Endothelial cell of umbilical vein (primary cell): Measurements from ENCODE around the gene ASXL1. TPM values are rescaled to one million over a fixed set of nuclear protein-coding genes. Genes with fewer than 3 reads are reported as not detected.
A peak's percentile ranks its signal among the peaks of the same experiment; 100 is the strongest.

Experiments
- BruUV-seq: library from RNA; stranded (reverse); fragments of 400-500 nt; replicated peaks from 2 replicates; lab custom pipeline; 2021; lab: Mats Ljungman, UMichigan
- CTCF ChIA-PET: fragments of 300-600, 350-600 bp; sonication (Branson Sonifier 250); formaldehyde crosslinking; loops from one replicate; lab custom pipeline; 2021; ENCODE audit warnings: antibody characterized with exemption, inconsistent platforms; lab: Charles Lee
- POLR2A ChIA-PET: fragments of 300-600, 350-600 bp; sonication (Branson Sonifier 250); formaldehyde crosslinking; loops from one replicate; lab custom pipeline; 2021; ENCODE audit warnings: antibody characterized with exemption, inconsistent platforms; lab: Charles Lee
- DNase-seq: peaks from one replicate; pipeline ENCODE4 v3.0.0-alpha.2; 2011; ENCODE audit warnings: low read depth, low spot score
- FAIRE-seq: peaks from 2 replicates; lab custom pipeline; 2011; peaks lifted over from hg19 to GRCh38; lab: Jason Lieb, UNC
- H2AFZ ChIP-seq: 2 replicates; pipeline ENCODE4 v1.6.0; 2012; ENCODE audit warnings: low read depth, low read length, control low read depth, inconsistent platforms
- H3K27ac ChIP-seq: 2 replicates; pipeline ENCODE4 v1.5.1; 2011; ENCODE audit warnings: low read depth, mild to moderate bottlenecking, control low read depth, low read length, moderate library complexity; ENCODE audit not compliant: insufficient read depth
- H3K27me3 ChIP-seq, 2 experiments: 2 replicates each; pipeline versions ENCODE4 v1.6.0 to v1.6.1; 2011; ENCODE audit warnings: low read length in 2 of 2, mixed read lengths in 1 of 2; ENCODE audit not compliant: control insufficient read depth in 2 of 2, insufficient read depth in 2 of 2
- H3K36me3 ChIP-seq, 2 experiments: 2 replicates in 1 of 2; 3 replicates in 1 of 2; pipeline ENCODE4 v1.5.1; 2011; ENCODE audit warnings: low read length in 2 of 2, mild to moderate bottlenecking in 1 of 2, moderate library complexity in 1 of 2; ENCODE audit not compliant: control insufficient read depth in 2 of 2, insufficient read depth in 2 of 2; ENCODE audit errors: extremely low read depth in 1 of 2
- H3K4me1 ChIP-seq: 3 replicates; pipeline ENCODE4 v1.5.1; 2011; ENCODE audit warnings: mild to moderate bottlenecking, low read length; ENCODE audit not compliant: control insufficient read depth, insufficient read depth; ENCODE audit errors: extremely low read depth
- H3K4me2 ChIP-seq: 2 replicates; pipeline ENCODE4 v1.6.1; 2011; ENCODE audit warnings: low read length, control low read depth, mixed read lengths; ENCODE audit not compliant: insufficient read depth
- H3K4me3 ChIP-seq, 3 experiments: fragments of 200-600 bp in 1 of 3; sonication (generic), shearing (Covaris generic) in 1 of 3; replicated peaks in 1 of 3; 2 replicates each; pipeline ENCODE4 v1.5.1; 2011 to 2016; ENCODE audit warnings: control low read depth in 3 of 3, low read length in 3 of 3, mild to moderate bottlenecking in 2 of 3, inconsistent platforms in 1 of 3, low read depth in 1 of 3, moderate library complexity in 1 of 3; ENCODE audit not compliant: insufficient read depth in 1 of 3
- H3K79me2 ChIP-seq: 2 replicates; pipeline ENCODE4 v1.6.0; 2012; ENCODE audit warnings: low read length, inconsistent platforms; ENCODE audit not compliant: control insufficient read depth, insufficient read depth
- H3K9ac ChIP-seq: replicated peaks from 2 replicates; pipeline ENCODE3; 2011; ENCODE audit warnings: low read length, control low read depth; ENCODE audit not compliant: insufficient read depth; ENCODE audit errors: extremely low read depth
- H3K9me1 ChIP-seq: replicated peaks from 3 replicates; pipeline ENCODE4 v1.6.0; 2011; ENCODE audit warnings: mild to moderate bottlenecking, low read length; ENCODE audit not compliant: control insufficient read depth, insufficient read depth; ENCODE audit errors: extremely low read depth
- H3K9me3 ChIP-seq: replicated peaks from 2 replicates; pipeline ENCODE4 v1.5.1; 2012; ENCODE audit warnings: low read length, inconsistent platforms; ENCODE audit not compliant: control insufficient read depth, insufficient read depth
- H4K20me1 ChIP-seq: replicated peaks from 2 replicates; pipeline ENCODE3; 2011; ENCODE audit warnings: mild to moderate bottlenecking, low read length; ENCODE audit not compliant: control insufficient read depth, insufficient read depth; ENCODE audit errors: extremely low read depth
- CTCF ChIP-seq, 2 donors: IDR thresholded peaks; 1 replicate in 1 of 2; 2 replicates in 1 of 2; pipeline ENCODE4 v1.5.1; 2011; ENCODE audit warnings: low read length in 2 of 2, mild to moderate bottlenecking in 2 of 2, moderate library complexity in 2 of 2, control low read depth in 1 of 2, inconsistent platforms in 1 of 2, low read depth in 1 of 2; ENCODE audit not compliant: insufficient read depth in 1 of 2; ENCODE audit errors: extremely low read depth in 1 of 2
- FOS ChIP-seq: IDR thresholded peaks from 2 replicates; pipeline ENCODE4 v1.6.1; 2011; ENCODE audit warnings: mild to moderate bottlenecking, low read length, moderate library complexity, borderline replicate concordance; ENCODE audit not compliant: insufficient read depth
- POLR2A ChIP-seq: IDR thresholded peaks from 2 replicates; pipeline ENCODE4 v1.6.1; 2012; ENCODE audit warnings: low read depth, mild to moderate bottlenecking, control low read depth, low read length
- POLR2AphosphoS5 ChIP-seq: IDR thresholded peaks from 2 replicates; pipeline ENCODE4 v1.6.1; 2012; ENCODE audit warnings: low read depth, mild to moderate bottlenecking, control low read depth, low read length, moderate library complexity; ENCODE audit not compliant: insufficient read depth
- dilution Hi-C: fragments of 300-500 bp; cut with MboI; formaldehyde crosslinking; loops from one replicate; pipeline ENCODE4 v1.15.0; 2019; ENCODE audit warnings: low sequenced_read_pairs; ENCODE audit not compliant: extremely low pct_ligation_motif_present
- intact Hi-C: fragments of 100-400 bp; cut with micrococcal nuclease; formaldehyde crosslinking; loops from one replicate; pipeline ENCODE4 v1.10.0; 2022
- polyA plus RNA-seq, 4 experiments: library from polyadenylated mRNA; depleted of rRNA in 3 of 4; stranded (reverse) in 3 of 4; unstranded in 1 of 4; fragments of >200 nt; gene quantifications; 2 replicates each; pipeline versions ENCODE4 v1.2.1 to v1.2.3, GENCODE V29; 2011 to 2012; ENCODE audit warnings: missing spikeins in 1 of 4
- total RNA-seq: library from RNA; stranded (reverse); gene quantifications from 2 replicates; pipeline ENCODE4 v1.2.3, GENCODE V29; 2021

ASXL1 gene
- total and polyA plus RNA-seq, 2 donors (not counting 3 experiments of a cell fraction or from before 2014, with no cell fraction given) = 45.4 to 101 TPM

GRCh38 chr20:32358883-32359632, 927 bp downstream of the ASXL1 start:
- POLR2A ChIA-PET = interaction anchor here (0.9 kb wide), 1 partner anchor 190 kb away, joined by 3 read pairs; no protein-coding TSS in a partner anchor
- intact Hi-C loops = loop anchor here (1.0 kb wide), 3 partner anchors 74 to 152 kb away; partner anchors contain the start of genes PLAGL2 and POFUT1

More at GRCh38 chr20:32358883-32359632, 927 bp downstream of the ASXL1 start:
- no peaks in the 10 kb centered on the region for H3K36me3 ChIP-seq
- H3K9ac ChIP-seq = peak overlapping the region; percentile 85
- H4K20me1 ChIP-seq = peaks cover 8% of the 10 kb centered on the region
- H3K4me1 ChIP-seq = peaks cover 30% of the 10 kb centered on the region
- peak overlapping the region; percentile 92 for H3K4me2 ChIP-seq
- no peaks in the 10 kb centered on the region for H3K9me3 ChIP-seq
- H2AFZ ChIP-seq = no peak overlapping the region
- H3K27ac ChIP-seq = peak overlapping the region; percentile 72
- peak overlapping the region; percentile 78 to 92 (median 92) for H3K4me3 ChIP-seq
- DNase-seq (peak; percentile 63), FAIRE-seq (no peak)
- H3K9me1 ChIP-seq = no peaks in the 10 kb centered on the region
- H3K79me2 ChIP-seq = peaks cover 55% of the 10 kb centered on the region
- H3K27me3 ChIP-seq = no peaks in the 10 kb centered on the region
- peak; percentile 70 for TF ChIP-seq POLR2A
- TF ChIP-seq FOS = no peak
- TF ChIP-seq POLR2AphosphoS5 = peak; percentile 47
- no peak for TF ChIP-seq CTCF (IDR thresholded peaks at IDR 0.05; ENCODE audit: extremely low read depth in 1 of 2, insufficient read depth in 1 of 2, low read depth in 1 of 2, low read length in 2 of 2)
- CTCF ChIA-PET = interaction anchor here (1.3 to 2.1 kb wide), 2 partner anchors 22 to 122 kb away, joined by 3 to 8 read pairs; no protein-coding TSS in a partner anchor
- BruUV-seq = TSS peak; percentile 49
- dilution Hi-C loops = no loop called here
